B cell (primary cell): Measurements from ENCODE around the gene LIPG. TPM values are rescaled to one million over a fixed set of nuclear protein-coding genes. Genes with fewer than 3 reads are reported as not detected.

Experiments used
- ATAC-seq: fragments of 200-7000 bp; cut with Tn5 transposase; one replicate; pipeline ENCODE4 v1.10.0; 2021; ENCODE audit warnings: low read depth, mild to moderate bottlenecking, moderate number of reproducible peaks, moderate library complexity
- CTCF ChIA-PET: fragments of 350-600 bp; sonication (Branson Sonifier 250); formaldehyde crosslinking; loops from one replicate; lab custom pipeline; 2021; ENCODE audit warnings: antibody characterized with exemption, inconsistent platforms; lab: Charles Lee
- POLR2A ChIA-PET: fragments of 350-600 bp; sonication (Branson Sonifier 250); formaldehyde crosslinking; loops from one replicate; lab custom pipeline; 2021; ENCODE audit warnings: antibody characterized with exemption; lab: Charles Lee
- DNase-seq: peaks from one replicate; pipeline ENCODE4 v3.0.0; 2013
- H2AFZ ChIP-seq: 2 replicates; pipeline ENCODE4 v1.6.1; 2012; ENCODE audit warnings: mild to moderate bottlenecking, low read depth, low read length; ENCODE audit not compliant: insufficient read depth, poor library complexity, severe bottlenecking
- H3K27ac ChIP-seq, 2 donors: 1 replicate in 1 of 2; 2 replicates in 1 of 2; pipeline ENCODE4 v1.5.1; 2012 to 2013; ENCODE audit warnings: low read length in 2 of 2, mild to moderate bottlenecking in 2 of 2, moderate library complexity in 1 of 2
- H3K27me3 ChIP-seq, 4 experiments: fragments of 200-600 bp in 1 of 4; sonication (generic) in 1 of 4; replicated peaks in 1 of 4; 1 replicate in 2 of 4; 2 replicates in 2 of 4; pipeline versions ENCODE4 v1.6.1 to v1.7.0; 2013 to 2016; ENCODE audit warnings: low read length in 3 of 4, mild to moderate bottlenecking in 2 of 4, mixed read lengths in 1 of 4, moderate library complexity in 1 of 4; ENCODE audit not compliant: insufficient read depth in 4 of 4, control insufficient read depth in 3 of 4; ENCODE audit errors: control extremely low read depth in 1 of 4
- H3K36me3 ChIP-seq, 2 experiments: replicated peaks in 1 of 2; 1 replicate in 1 of 2; 2 replicates in 1 of 2; pipeline versions ENCODE4 v1.6.1 to v1.7.1; 2013; ENCODE audit warnings: low read length in 1 of 2; ENCODE audit not compliant: insufficient read depth in 2 of 2, control insufficient read depth in 1 of 2; ENCODE audit errors: control extremely low read depth in 1 of 2, extremely low read depth in 1 of 2
- H3K4me1 ChIP-seq, 2 donors: fragments of 200-600 bp in 1 of 2; sonication (generic) in 1 of 2; 1 replicate in 1 of 2; 2 replicates in 1 of 2; pipeline versions ENCODE4 v1.5.1 to v1.6.1; 2013 to 2017; ENCODE audit warnings: low read length in 2 of 2; ENCODE audit not compliant: control insufficient read depth in 2 of 2, insufficient read depth in 2 of 2
- H3K4me2 ChIP-seq: replicated peaks from 2 replicates; pipeline ENCODE3; 2012; ENCODE audit warnings: mild to moderate bottlenecking, low read depth, low read length; ENCODE audit not compliant: poor library complexity, severe bottlenecking
- H3K4me3 ChIP-seq, 5 experiments: fragments of 200-600 bp in 1 of 5; sonication (generic) in 1 of 5; 1 replicate in 3 of 5; 2 replicates in 2 of 5; pipeline versions ENCODE4 v1.5.1 to v1.7.0; 2011 to 2016; ENCODE audit warnings: low read length in 4 of 5, mild to moderate bottlenecking in 4 of 5, low read depth in 2 of 5, control low read depth in 1 of 5, moderate library complexity in 1 of 5; ENCODE audit not compliant: insufficient read depth in 1 of 5; ENCODE audit errors: control extremely low read depth in 1 of 5, extremely low read depth in 1 of 5
- H3K79me2 ChIP-seq: fragments of 200-600 bp; sonication (generic); one replicate; pipeline ENCODE4 v1.6.0; 2016; ENCODE audit warnings: low read length; ENCODE audit not compliant: control insufficient read depth, insufficient read depth
- H3K9ac ChIP-seq: fragments of 200-600 bp; sonication (generic); 2 replicates; pipeline ENCODE4 v1.6.1; 2017; ENCODE audit warnings: mild to moderate bottlenecking, low read length, moderate library complexity
- H3K9me3 ChIP-seq, 3 donors: one replicate each; pipeline versions ENCODE4 v1.6.1 to v1.7.1; 2013; ENCODE audit warnings: low read length in 2 of 3; ENCODE audit not compliant: control insufficient read depth in 2 of 3, insufficient read depth in 1 of 3; ENCODE audit errors: control extremely low read depth in 1 of 3
- H4K20me1 ChIP-seq: 2 replicates; pipeline ENCODE4 v1.6.0; 2012; ENCODE audit warnings: mild to moderate bottlenecking, low read length; ENCODE audit not compliant: insufficient read depth, control insufficient read depth, poor library complexity, severe bottlenecking
- H3K27ac Mint-ChIP-seq: one replicate; pipeline ENCODE4 v1.8.0; 2021; ENCODE audit warnings: mixed read lengths
- H3K27me3 Mint-ChIP-seq: one replicate; pipeline ENCODE4 v1.8.0; 2021; ENCODE audit warnings: mixed read lengths
- H3K4me1 Mint-ChIP-seq: one replicate; pipeline ENCODE4 v1.8.0; 2021; ENCODE audit warnings: mixed read lengths
- H3K4me3 Mint-ChIP-seq: one replicate; pipeline ENCODE4 v1.8.0; 2021; ENCODE audit warnings: mixed read lengths
- H3K9me3 Mint-ChIP-seq: one replicate; pipeline ENCODE4 v1.8.0; 2022; ENCODE audit warnings: mixed read lengths; ENCODE audit not compliant: insufficient read depth
- EZH2 ChIP-seq: IDR thresholded peaks from 2 replicates; pipeline ENCODE4 v1.6.1; 2012; ENCODE audit warnings: borderline replicate concordance, low read depth, mild to moderate bottlenecking, moderate library complexity, low read length; ENCODE audit not compliant: insufficient read depth, poor library complexity, severe bottlenecking
- WGBS: methylation state at CpG from one replicate; pipeline ENCODE4 v1.1.5; 2013; ENCODE audit warnings: missing lambda C conversion rate; ENCODE audit not compliant: insufficient coverage; 5-methylcytosine and 5-hydroxymethylcytosine counted together
- intact Hi-C: fragments of 100-400 bp; cut with micrococcal nuclease; formaldehyde crosslinking; loops from one replicate; pipeline ENCODE4 v1.10.0; 2022
- polyA plus RNA-seq: library from polyadenylated mRNA; depleted of rRNA; stranded (reverse); fragments of >200 nt; gene quantifications from 2 replicates; pipeline ENCODE4 v1.2.3, GENCODE V29; 2012
- total RNA-seq, 2 donors: library from RNA; stranded (reverse); fragments of 120-200 nt in 1 of 2; gene quantifications; 1 replicate in 1 of 2; 2 replicates in 1 of 2; pipeline versions ENCODE4 v1.2.3 to v1.2.4, GENCODE V29; 2013 to 2022
- TF ChIP-seq, protein P1 (sequence below): fragments of 200-600 bp; IDR thresholded peaks from one replicate; pipeline ENCODE4 v1.8.0; 2022; ENCODE audit warnings: antibody characterized with exemption, mild to moderate bottlenecking

The LIPG gene
- total and polyA plus RNA-seq, 2 donors (not counting 1 experiment from before 2014, with no cell fraction given), result not detected

DNA sequence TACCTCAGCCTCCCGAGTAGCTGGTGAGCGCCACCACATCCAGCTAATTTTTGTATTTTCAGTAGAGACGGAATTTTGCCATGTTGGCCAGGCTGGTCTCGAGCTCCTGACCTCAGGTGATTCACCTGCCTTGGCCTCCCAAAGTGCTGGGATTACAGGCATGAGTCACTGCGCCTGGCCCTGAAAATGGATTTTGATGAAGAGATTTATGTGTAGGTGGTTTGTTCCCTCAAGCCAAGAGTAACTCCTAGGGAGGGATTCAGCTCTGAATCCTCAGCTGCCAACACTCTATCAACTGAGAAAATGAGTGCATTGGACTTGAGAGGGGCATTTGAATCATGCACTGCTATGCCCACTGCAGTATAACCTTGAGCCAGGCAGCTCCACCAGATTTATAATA lies 17.5 kb upstream of the LIPG start:
- Mint-ChIP-seq H3K27me3 (peaks cover 24% of the 10 kb centered on the region), H3K27ac (no peak overlapping the region), H3K4me1 (no peaks in the 10 kb centered on the region), H3K4me3 (no peak overlapping the region), H3K9me3 (no peaks in the 10 kb centered on the region)
- no peaks in the 10 kb centered on the region for H3K4me1 ChIP-seq
- DNase-seq (no peak), ATAC-seq (no peak)
- TF ChIP-seq, protein P1, sequence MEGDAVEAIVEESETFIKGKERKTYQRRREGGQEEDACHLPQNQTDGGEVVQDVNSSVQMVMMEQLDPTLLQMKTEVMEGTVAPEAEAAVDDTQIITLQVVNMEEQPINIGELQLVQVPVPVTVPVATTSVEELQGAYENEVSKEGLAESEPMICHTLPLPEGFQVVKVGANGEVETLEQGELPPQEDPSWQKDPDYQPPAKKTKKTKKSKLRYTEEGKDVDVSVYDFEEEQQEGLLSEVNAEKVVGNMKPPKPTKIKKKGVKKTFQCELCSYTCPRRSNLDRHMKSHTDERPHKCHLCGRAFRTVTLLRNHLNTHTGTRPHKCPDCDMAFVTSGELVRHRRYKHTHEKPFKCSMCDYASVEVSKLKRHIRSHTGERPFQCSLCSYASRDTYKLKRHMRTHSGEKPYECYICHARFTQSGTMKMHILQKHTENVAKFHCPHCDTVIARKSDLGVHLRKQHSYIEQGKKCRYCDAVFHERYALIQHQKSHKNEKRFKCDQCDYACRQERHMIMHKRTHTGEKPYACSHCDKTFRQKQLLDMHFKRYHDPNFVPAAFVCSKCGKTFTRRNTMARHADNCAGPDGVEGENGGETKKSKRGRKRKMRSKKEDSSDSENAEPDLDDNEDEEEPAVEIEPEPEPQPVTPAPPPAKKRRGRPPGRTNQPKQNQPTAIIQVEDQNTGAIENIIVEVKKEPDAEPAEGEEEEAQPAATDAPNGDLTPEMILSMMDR, result no peak
- TF ChIP-seq EZH2, result no peak
- no peaks in the 10 kb centered on the region for H3K79me2 ChIP-seq
- no peak overlapping the region for H3K9ac ChIP-seq
- H2AFZ ChIP-seq, result no peak overlapping the region
- H3K9me3 ChIP-seq, result no peaks in the 10 kb centered on the region
- no peak overlapping the region for H3K4me2 ChIP-seq
- H3K27me3 ChIP-seq, result peaks cover 0 to 4% (median 2%) of the 10 kb centered on the region in 4 experiments
- no peak overlapping the region for H3K27ac ChIP-seq
- H3K4me3 ChIP-seq, result no peak overlapping the region
- H3K36me3 ChIP-seq, result no peaks in the 10 kb centered on the region
- no peaks in the 10 kb centered on the region for H4K20me1 ChIP-seq
- ChIA-PET POLR2A (no interaction called here), CTCF (no interaction called here)
- intact Hi-C loops, result no loop called here
- 85% methylated on average over 2 of the region's 5 CpGs for WGBS

DNA sequence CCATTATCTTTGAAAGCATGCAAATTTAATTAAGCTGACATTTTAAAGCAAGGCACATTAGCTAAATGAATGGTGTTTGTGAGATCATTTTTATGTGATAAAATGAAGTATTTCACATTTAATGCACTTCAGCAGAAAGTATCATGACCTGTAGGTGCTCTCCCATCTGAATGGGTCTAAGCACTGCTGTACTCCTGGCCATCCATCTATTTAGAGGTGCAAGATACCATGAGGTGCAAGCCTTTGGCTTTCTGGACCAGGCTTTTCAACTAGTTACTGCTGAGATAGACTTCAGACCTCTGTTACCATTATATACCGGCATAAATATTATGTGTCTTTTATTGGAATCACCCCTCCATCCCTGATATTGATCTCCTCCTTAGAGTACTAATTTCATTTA lies 15.6 kb upstream of the LIPG start:
- TF ChIP-seq EZH2, result no peak
- TF ChIP-seq, protein P1, result no peak
- intact Hi-C loops, result no loop called here
- POLR2A ChIA-PET, result no interaction called here

More for the DNA sequence above, 15.6 kb upstream of the LIPG start:
- Histone ChIP-seq H3K4me3 (no peak overlapping the region), H2AFZ (no peak overlapping the region), H3K4me2 (no peak overlapping the region), H3K27ac (no peak overlapping the region), H3K4me1 (no peaks in the 10 kb centered on the region), H3K27me3 (peaks cover 0 to 7% (median 2%) of the 10 kb centered on the region in 4 experiments), H3K36me3 (no peaks in the 10 kb centered on the region), H3K9me3 (no peaks in the 10 kb centered on the region), H4K20me1 (no peaks in the 10 kb centered on the region), H3K9ac (no peak overlapping the region), H3K79me2 (no peaks in the 10 kb centered on the region)
- no CpG with 5 or more reads among the region's 1 CpG for WGBS
- peaks cover 26% of the 10 kb centered on the region for H3K27me3 Mint-ChIP-seq
- no peak for ATAC-seq
- H3K9me3 Mint-ChIP-seq, result no peaks in the 10 kb centered on the region
- H3K27ac Mint-ChIP-seq, result no peak overlapping the region
- H3K4me3 Mint-ChIP-seq, result no peak overlapping the region
- no peak for DNase-seq
- no peaks in the 10 kb centered on the region for H3K4me1 Mint-ChIP-seq
- CTCF ChIA-PET, result no interaction called here
